ENCODE data around the gene RBMS3.

- TF ChIP-seq CTCF (IDR thresholded peaks at IDR 0.05): no peak
- TF ChIP-seq POLR2A (IDR thresholded peaks at IDR 0.05): no peak
- no peak for TF ChIP-seq POLR2AphosphoS5 (IDR thresholded peaks at IDR 0.05)
These were observed 306.5 kb downstream of the RBMS3 start for GRCh38 chr3:29587340-29587739.
